MM.1S (cell line): ENCODE measurements around the gene MB.
"Not testable (repeated sequence)": the region's sequence is repeated elsewhere in the genome, so short reads cannot be mapped to it uniquely, and the experiment has no call there.

Experiments
- DNase-seq: peaks from one replicate; pipeline ENCODE4 v3.0.0-alpha.2; 2015
- H2AFZ ChIP-seq: fragments of 300-600 bp; sonication (generic); 2 replicates; pipeline ENCODE4 v1.6.0; 2016; ENCODE audit warnings: antibody characterized with exemption, low read length
- H3F3A ChIP-seq: fragments of 300-600 bp; sonication (generic); 2 replicates; pipeline ENCODE4 v1.6.1; 2016; ENCODE audit warnings: mild to moderate bottlenecking, antibody characterized with exemption, low read length, moderate library complexity, mixed read lengths; ENCODE audit not compliant: insufficient read depth
- H3K27ac ChIP-seq: fragments of 300-600 bp; sonication (generic); 2 replicates; pipeline ENCODE4 v1.5.1; 2016; ENCODE audit warnings: mild to moderate bottlenecking, low read length
- H3K27me3 ChIP-seq: fragments of 300-600 bp; sonication (generic); replicated peaks from 2 replicates; pipeline ENCODE4 v1.6.0; 2016; ENCODE audit warnings: low read length; ENCODE audit not compliant: insufficient read depth
- H3K36me3 ChIP-seq: fragments of 300-600 bp; sonication (generic); replicated peaks from 2 replicates; pipeline ENCODE4 v1.6.1; 2016; ENCODE audit warnings: mild to moderate bottlenecking, low read length, mixed read lengths; ENCODE audit not compliant: insufficient read depth
- H3K4me1 ChIP-seq: fragments of 300-600 bp; sonication (generic); 2 replicates; pipeline ENCODE4 v1.6.1; 2016; ENCODE audit warnings: low read length, mixed read lengths
- H3K4me2 ChIP-seq: fragments of 300-600 bp; sonication (generic); 2 replicates; pipeline ENCODE4 v1.6.0; 2016; ENCODE audit warnings: low read depth, low read length
- H3K4me3 ChIP-seq: fragments of 300-600 bp; sonication (generic); 2 replicates; pipeline ENCODE4 v1.5.1; 2016; ENCODE audit warnings: low read length, mixed read lengths
- H3K79me2 ChIP-seq: fragments of 300-600 bp; sonication (generic); 2 replicates; pipeline ENCODE4 v1.6.1; 2016; ENCODE audit warnings: mixed run types, low read length, mixed read lengths
- H3K9ac ChIP-seq: fragments of 300-600 bp; sonication (generic); 2 replicates; pipeline ENCODE4 v1.6.1; 2016; ENCODE audit warnings: low read length, mixed read lengths
- H3K9me2 ChIP-seq: fragments of 300-600 bp; sonication (generic); replicated peaks from 2 replicates; pipeline ENCODE4 v1.6.1; 2016; ENCODE audit warnings: mild to moderate bottlenecking, low read length, mixed read lengths; ENCODE audit not compliant: insufficient read depth
- H3K9me3 ChIP-seq: fragments of 300-600 bp; sonication (generic); replicated peaks from 2 replicates; pipeline ENCODE4 v1.6.1; 2016; ENCODE audit warnings: mild to moderate bottlenecking, low read length, mixed read lengths; ENCODE audit not compliant: insufficient read depth
- H4K20me1 ChIP-seq: fragments of 300-600 bp; sonication (generic); 2 replicates; pipeline ENCODE4 v1.6.1; 2016; ENCODE audit warnings: mild to moderate bottlenecking, low read length, moderate library complexity, mixed read lengths; ENCODE audit not compliant: insufficient read depth
- CTCF ChIP-seq: fragments of 300-600 bp; sonication (generic); IDR thresholded peaks from 2 replicates; pipeline ENCODE4 v1.5.1; 2016; ENCODE audit warnings: antibody characterized with exemption, low read length, mixed read lengths
- EZH2 ChIP-seq: fragments of 300-600 bp; sonication (generic); optimal IDR thresholded peaks from 2 replicates; pipeline ENCODE3; 2017; ENCODE audit warnings: low read depth, mild to moderate bottlenecking, antibody characterized with exemption, low read length, mixed read lengths
- EZH2phosphoT487 ChIP-seq: fragments of 300-600 bp; sonication (generic); IDR thresholded peaks from 2 replicates; pipeline ENCODE4 v1.6.1; 2018; ENCODE audit warnings: antibody characterized with exemption, low read length

The MB gene

GRCh38 chr22:35625763-35626432, 8.8 kb upstream of the MB start:
- peaks cover 12% of the 10 kb centered on the region for H3K4me1 ChIP-seq
- H3K9me2 ChIP-seq, result no peaks in the 10 kb centered on the region
- H3K9ac ChIP-seq, result no peak overlapping the region
- H2AFZ ChIP-seq, result no peak overlapping the region
- peaks cover 17% of the 10 kb centered on the region for H3F3A ChIP-seq
- no peaks in the 10 kb centered on the region for H4K20me1 ChIP-seq
- no peak for TF ChIP-seq EZH2phosphoT487
- no peak for TF ChIP-seq CTCF
- no peak for TF ChIP-seq EZH2
- no peaks in the 10 kb centered on the region for H3K27me3 ChIP-seq
- no peaks in the 10 kb centered on the region for H3K36me3 ChIP-seq
- H3K4me2 ChIP-seq, result no peak overlapping the region
- H3K27ac ChIP-seq, result no peak overlapping the region
- no peaks in the 10 kb centered on the region for H3K9me3 ChIP-seq
- H3K4me3 ChIP-seq, result no peak overlapping the region
- no peak for DNase-seq
- H3K79me2 ChIP-seq, result no peaks in the 10 kb centered on the region

- no peak overlapping the region for H3K9ac ChIP-seq
- H3K4me1 ChIP-seq, result peaks cover 7% of the 10 kb centered on the region
- TF ChIP-seq EZH2 (no peak), EZH2phosphoT487 (no peak), CTCF (no peak)
- H2AFZ ChIP-seq, result no peak overlapping the region
- DNase-seq, result no peak
- H3K27ac ChIP-seq, result no peak overlapping the region
- no peaks in the 10 kb centered on the region for H3K9me2 ChIP-seq
- no peaks in the 10 kb centered on the region for H4K20me1 ChIP-seq
- H3K36me3 ChIP-seq, result no peaks in the 10 kb centered on the region
- no peak overlapping the region for H3K4me2 ChIP-seq
- no peaks in the 10 kb centered on the region for H3K27me3 ChIP-seq
- no peaks in the 10 kb centered on the region for H3K79me2 ChIP-seq
- H3F3A ChIP-seq, result peaks cover 11% of the 10 kb centered on the region; the same call in 1 of the 2 replicates
- no peaks in the 10 kb centered on the region for H3K9me3 ChIP-seq
- no peak overlapping the region for H3K4me3 ChIP-seq
Observed at GRCh38 chr22:35624547-35624946, 7.4 kb upstream of the MB start.

GRCh38 chr22:35623885-35624284, 6.8 kb upstream of the MB start:
- H3K9me3 ChIP-seq, H3K27me3 ChIP-seq, H3F3A ChIP-seq, H3K79me2 ChIP-seq, H3K4me2 ChIP-seq, H4K20me1 ChIP-seq, H2AFZ ChIP-seq, H3K4me1 ChIP-seq, H3K4me3 ChIP-seq, H3K36me3 ChIP-seq, H3K9ac ChIP-seq, H3K9me2 ChIP-seq, H3K27ac ChIP-seq, DNase-seq: not testable (repeated sequence)

- H3K9me2 ChIP-seq, result no peaks in the 10 kb centered on the region
- H3F3A ChIP-seq, result peaks cover 5% of the 10 kb centered on the region; the same call in 1 of the 2 replicates
- TF ChIP-seq EZH2phosphoT487 (no peak), EZH2 (no peak), CTCF (no peak)
- H4K20me1 ChIP-seq, result no peaks in the 10 kb centered on the region
- no peaks in the 10 kb centered on the region for H3K79me2 ChIP-seq
- no peak overlapping the region for H3K9ac ChIP-seq
- H3K4me1 ChIP-seq, result peaks cover 4% of the 10 kb centered on the region; the same call in 1 of the 2 replicates
- DNase-seq, result no peak
- no peak overlapping the region for H3K4me2 ChIP-seq
- no peaks in the 10 kb centered on the region for H3K27me3 ChIP-seq
- no peaks in the 10 kb centered on the region for H3K36me3 ChIP-seq
- no peak overlapping the region for H3K4me3 ChIP-seq
- H3K9me3 ChIP-seq, result no peaks in the 10 kb centered on the region
- H3K27ac ChIP-seq, result no peak overlapping the region
- no peak overlapping the region for H2AFZ ChIP-seq
Observed at GRCh38 chr22:35622191-35622913, 5.2 kb upstream of the MB start.
